Endothelial cell of umbilical vein (primary cell): Measurements from ENCODE around the gene VASN. TPM values are rescaled to one million over a fixed set of nuclear protein-coding genes. Genes with fewer than 3 reads are reported as not detected.
A peak's percentile ranks its signal among the peaks of the same experiment; 100 is the strongest.

ENCODE experiments used
- BruUV-seq: library from RNA; stranded (reverse); fragments of 400-500 nt; replicated peaks from 2 replicates; lab custom pipeline; 2021; lab: Mats Ljungman, UMichigan
- CTCF ChIA-PET: fragments of 300-600, 350-600 bp; sonication (Branson Sonifier 250); formaldehyde crosslinking; loops from one replicate; lab custom pipeline; 2021; ENCODE audit warnings: antibody characterized with exemption, inconsistent platforms; lab: Charles Lee
- POLR2A ChIA-PET: fragments of 300-600, 350-600 bp; sonication (Branson Sonifier 250); formaldehyde crosslinking; loops from one replicate; lab custom pipeline; 2021; ENCODE audit warnings: antibody characterized with exemption, inconsistent platforms; lab: Charles Lee
- DNase-seq: peaks from one replicate; pipeline ENCODE4 v3.0.0-alpha.2; 2011; ENCODE audit warnings: low read depth, low spot score
- FAIRE-seq: peaks from 2 replicates; lab custom pipeline; 2011; peaks lifted over from hg19 to GRCh38; lab: Jason Lieb, UNC
- H2AFZ ChIP-seq: 2 replicates; pipeline ENCODE4 v1.6.0; 2012; ENCODE audit warnings: low read depth, low read length, control low read depth, inconsistent platforms
- H3K27ac ChIP-seq: 2 replicates; pipeline ENCODE4 v1.5.1; 2011; ENCODE audit warnings: low read depth, mild to moderate bottlenecking, control low read depth, low read length, moderate library complexity; ENCODE audit not compliant: insufficient read depth
- H3K27me3 ChIP-seq, 2 experiments: 2 replicates each; pipeline versions ENCODE4 v1.6.0 to v1.6.1; 2011; ENCODE audit warnings: low read length in 2 of 2, mixed read lengths in 1 of 2; ENCODE audit not compliant: control insufficient read depth in 2 of 2, insufficient read depth in 2 of 2
- H3K36me3 ChIP-seq, 2 experiments: 2 replicates in 1 of 2; 3 replicates in 1 of 2; pipeline ENCODE4 v1.5.1; 2011; ENCODE audit warnings: low read length in 2 of 2, mild to moderate bottlenecking in 1 of 2, moderate library complexity in 1 of 2; ENCODE audit not compliant: control insufficient read depth in 2 of 2, insufficient read depth in 2 of 2; ENCODE audit errors: extremely low read depth in 1 of 2
- H3K4me1 ChIP-seq: 3 replicates; pipeline ENCODE4 v1.5.1; 2011; ENCODE audit warnings: mild to moderate bottlenecking, low read length; ENCODE audit not compliant: control insufficient read depth, insufficient read depth; ENCODE audit errors: extremely low read depth
- H3K4me2 ChIP-seq: 2 replicates; pipeline ENCODE4 v1.6.1; 2011; ENCODE audit warnings: low read length, control low read depth, mixed read lengths; ENCODE audit not compliant: insufficient read depth
- H3K4me3 ChIP-seq, 3 experiments: fragments of 200-600 bp in 1 of 3; sonication (generic), shearing (Covaris generic) in 1 of 3; replicated peaks in 1 of 3; 2 replicates each; pipeline ENCODE4 v1.5.1; 2011 to 2016; ENCODE audit warnings: control low read depth in 3 of 3, low read length in 3 of 3, mild to moderate bottlenecking in 2 of 3, inconsistent platforms in 1 of 3, low read depth in 1 of 3, moderate library complexity in 1 of 3; ENCODE audit not compliant: insufficient read depth in 1 of 3
- H3K79me2 ChIP-seq: 2 replicates; pipeline ENCODE4 v1.6.0; 2012; ENCODE audit warnings: low read length, inconsistent platforms; ENCODE audit not compliant: control insufficient read depth, insufficient read depth
- H3K9ac ChIP-seq: replicated peaks from 2 replicates; pipeline ENCODE3; 2011; ENCODE audit warnings: low read length, control low read depth; ENCODE audit not compliant: insufficient read depth; ENCODE audit errors: extremely low read depth
- H3K9me1 ChIP-seq: replicated peaks from 3 replicates; pipeline ENCODE4 v1.6.0; 2011; ENCODE audit warnings: mild to moderate bottlenecking, low read length; ENCODE audit not compliant: control insufficient read depth, insufficient read depth; ENCODE audit errors: extremely low read depth
- H3K9me3 ChIP-seq: replicated peaks from 2 replicates; pipeline ENCODE4 v1.5.1; 2012; ENCODE audit warnings: low read length, inconsistent platforms; ENCODE audit not compliant: control insufficient read depth, insufficient read depth
- H4K20me1 ChIP-seq: replicated peaks from 2 replicates; pipeline ENCODE3; 2011; ENCODE audit warnings: mild to moderate bottlenecking, low read length; ENCODE audit not compliant: control insufficient read depth, insufficient read depth; ENCODE audit errors: extremely low read depth
- MYC ChIP-seq: IDR thresholded peaks from one replicate; pipeline ENCODE4 v1.6.1; 2011; ENCODE audit warnings: mild to moderate bottlenecking, low read depth, low read length
- dilution Hi-C: fragments of 300-500 bp; cut with MboI; formaldehyde crosslinking; loops from one replicate; pipeline ENCODE4 v1.15.0; 2019; ENCODE audit warnings: low sequenced_read_pairs; ENCODE audit not compliant: extremely low pct_ligation_motif_present
- intact Hi-C: fragments of 100-400 bp; cut with micrococcal nuclease; formaldehyde crosslinking; loops from one replicate; pipeline ENCODE4 v1.10.0; 2022
- polyA plus RNA-seq, 4 experiments: library from polyadenylated mRNA; depleted of rRNA in 3 of 4; stranded (reverse) in 3 of 4; unstranded in 1 of 4; fragments of >200 nt; gene quantifications; 2 replicates each; pipeline versions ENCODE4 v1.2.1 to v1.2.3, GENCODE V29; 2011 to 2012; ENCODE audit warnings: missing spikeins in 1 of 4
- total RNA-seq: library from RNA; stranded (reverse); gene quantifications from 2 replicates; pipeline ENCODE4 v1.2.3, GENCODE V29; 2021
- TF ChIP-seq, protein P1 (sequence below), 2 donors: IDR thresholded peaks; 1 replicate in 1 of 2; 2 replicates in 1 of 2; pipeline ENCODE4 v1.5.1; 2011; ENCODE audit warnings: low read length in 2 of 2, mild to moderate bottlenecking in 2 of 2, moderate library complexity in 2 of 2, control low read depth in 1 of 2, inconsistent platforms in 1 of 2, low read depth in 1 of 2; ENCODE audit not compliant: insufficient read depth in 1 of 2; ENCODE audit errors: extremely low read depth in 1 of 2

Gene VASN
- total and polyA plus RNA-seq, 2 donors (not counting 3 experiments of a cell fraction or from before 2014, with no cell fraction given) = 0.41 to 0.42 TPM

DNA sequence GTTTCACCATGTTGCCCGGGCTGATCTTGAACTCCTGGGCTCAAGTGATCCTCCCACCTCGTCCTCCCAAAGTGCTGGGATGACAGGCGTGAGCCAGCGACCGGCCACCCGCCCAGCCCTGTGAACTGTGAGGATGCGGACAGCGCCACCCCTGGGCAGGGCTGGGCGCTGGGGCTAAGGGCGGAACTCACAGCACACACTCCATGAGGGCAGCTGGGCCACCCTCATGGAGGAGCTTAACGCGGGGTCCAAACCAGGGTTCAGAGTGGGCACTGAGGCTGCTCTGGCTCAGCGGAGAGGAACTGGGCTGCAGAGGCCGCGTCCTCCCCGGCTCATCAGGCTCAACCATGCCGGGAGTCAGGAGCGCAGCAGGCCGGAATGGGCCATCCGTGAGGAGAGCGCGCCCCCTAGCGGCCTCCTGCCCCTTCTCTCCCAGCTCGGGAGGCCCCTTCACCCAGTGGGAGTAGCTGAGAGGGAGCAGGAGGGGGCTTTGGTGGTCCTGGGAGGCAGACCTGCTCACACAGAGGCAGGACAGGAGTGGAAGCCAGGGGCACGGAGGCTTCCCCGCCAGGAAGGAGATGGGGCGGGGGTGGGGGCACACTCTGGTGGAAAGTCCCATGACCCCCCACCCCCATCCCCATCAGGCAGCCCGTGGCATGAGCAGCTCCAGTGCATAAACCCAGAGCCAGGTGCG is 30.9 kb downstream of the VASN start:
- intact Hi-C loops (loop anchor here (1.0 to 5.0 kb wide), 4 partner anchors 43 to 202 kb away; partner anchors contain the start of gene TFAP4), dilution Hi-C loops (no loop called here)
- no peak overlapping the region for H3K9ac ChIP-seq
- no TSS peak for BruUV-seq
- peak overlapping the region; percentile 38 for H2AFZ ChIP-seq
- no peak for TF ChIP-seq MYC
- TF ChIP-seq, protein P1, sequence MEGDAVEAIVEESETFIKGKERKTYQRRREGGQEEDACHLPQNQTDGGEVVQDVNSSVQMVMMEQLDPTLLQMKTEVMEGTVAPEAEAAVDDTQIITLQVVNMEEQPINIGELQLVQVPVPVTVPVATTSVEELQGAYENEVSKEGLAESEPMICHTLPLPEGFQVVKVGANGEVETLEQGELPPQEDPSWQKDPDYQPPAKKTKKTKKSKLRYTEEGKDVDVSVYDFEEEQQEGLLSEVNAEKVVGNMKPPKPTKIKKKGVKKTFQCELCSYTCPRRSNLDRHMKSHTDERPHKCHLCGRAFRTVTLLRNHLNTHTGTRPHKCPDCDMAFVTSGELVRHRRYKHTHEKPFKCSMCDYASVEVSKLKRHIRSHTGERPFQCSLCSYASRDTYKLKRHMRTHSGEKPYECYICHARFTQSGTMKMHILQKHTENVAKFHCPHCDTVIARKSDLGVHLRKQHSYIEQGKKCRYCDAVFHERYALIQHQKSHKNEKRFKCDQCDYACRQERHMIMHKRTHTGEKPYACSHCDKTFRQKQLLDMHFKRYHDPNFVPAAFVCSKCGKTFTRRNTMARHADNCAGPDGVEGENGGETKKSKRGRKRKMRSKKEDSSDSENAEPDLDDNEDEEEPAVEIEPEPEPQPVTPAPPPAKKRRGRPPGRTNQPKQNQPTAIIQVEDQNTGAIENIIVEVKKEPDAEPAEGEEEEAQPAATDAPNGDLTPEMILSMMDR (IDR thresholded peaks at IDR 0.05; ENCODE audit: extremely low read depth in 1 of 2, insufficient read depth in 1 of 2, low read depth in 1 of 2, low read length in 2 of 2) = peak; percentile 88 to 98
- DNase-seq (peak; percentile 59), FAIRE-seq (peak; percentile 35)
- H3K27ac ChIP-seq = no peak overlapping the region
- ChIA-PET CTCF (interaction anchor here (0.6 to 5.4 kb wide), 38 partner anchors 9 to 463 kb away, joined by 3 to 102 read pairs (median 8); partner anchors contain the start of genes CORO7, PAM16, TFAP4 and VASN), POLR2A (interaction anchor here (0.7 kb wide), 1 partner anchor 119 kb away, joined by 7 read pairs; no protein-coding TSS in a partner anchor)
- H3K27me3 ChIP-seq = no peaks in the 10 kb centered on the region
- H3K9me3 ChIP-seq = no peaks in the 10 kb centered on the region
- H3K4me1 ChIP-seq = peaks cover 1% of the 10 kb centered on the region
- no peaks in the 10 kb centered on the region for H3K9me1 ChIP-seq
- no peak overlapping the region for H3K4me2 ChIP-seq
- H3K4me3 ChIP-seq = no peak overlapping the region
- H3K79me2 ChIP-seq = no peaks in the 10 kb centered on the region
- peaks cover 6 to 24% of the 10 kb centered on the region in 2 experiments for H3K36me3 ChIP-seq
- H4K20me1 ChIP-seq = no peaks in the 10 kb centered on the region
